Measurements from ENCODE around the gene MAP3K15.
A peak's percentile ranks its signal among the peaks of the same experiment; 100 is the strongest.

MAP3K15 gene

GRCh38 chrX:19349264-19349663, 166.0 kb downstream of the MAP3K15 start:
- DNase-seq (ENCODE audit: low spot score), result no peak
- Histone ChIP-seq H3K4me3 (no peak overlapping the region), H3K27ac (no peak overlapping the region)
- TF ChIP-seq, protein P1, sequence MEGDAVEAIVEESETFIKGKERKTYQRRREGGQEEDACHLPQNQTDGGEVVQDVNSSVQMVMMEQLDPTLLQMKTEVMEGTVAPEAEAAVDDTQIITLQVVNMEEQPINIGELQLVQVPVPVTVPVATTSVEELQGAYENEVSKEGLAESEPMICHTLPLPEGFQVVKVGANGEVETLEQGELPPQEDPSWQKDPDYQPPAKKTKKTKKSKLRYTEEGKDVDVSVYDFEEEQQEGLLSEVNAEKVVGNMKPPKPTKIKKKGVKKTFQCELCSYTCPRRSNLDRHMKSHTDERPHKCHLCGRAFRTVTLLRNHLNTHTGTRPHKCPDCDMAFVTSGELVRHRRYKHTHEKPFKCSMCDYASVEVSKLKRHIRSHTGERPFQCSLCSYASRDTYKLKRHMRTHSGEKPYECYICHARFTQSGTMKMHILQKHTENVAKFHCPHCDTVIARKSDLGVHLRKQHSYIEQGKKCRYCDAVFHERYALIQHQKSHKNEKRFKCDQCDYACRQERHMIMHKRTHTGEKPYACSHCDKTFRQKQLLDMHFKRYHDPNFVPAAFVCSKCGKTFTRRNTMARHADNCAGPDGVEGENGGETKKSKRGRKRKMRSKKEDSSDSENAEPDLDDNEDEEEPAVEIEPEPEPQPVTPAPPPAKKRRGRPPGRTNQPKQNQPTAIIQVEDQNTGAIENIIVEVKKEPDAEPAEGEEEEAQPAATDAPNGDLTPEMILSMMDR (IDR thresholded peaks at IDR 0.05), result no peak

DNA sequence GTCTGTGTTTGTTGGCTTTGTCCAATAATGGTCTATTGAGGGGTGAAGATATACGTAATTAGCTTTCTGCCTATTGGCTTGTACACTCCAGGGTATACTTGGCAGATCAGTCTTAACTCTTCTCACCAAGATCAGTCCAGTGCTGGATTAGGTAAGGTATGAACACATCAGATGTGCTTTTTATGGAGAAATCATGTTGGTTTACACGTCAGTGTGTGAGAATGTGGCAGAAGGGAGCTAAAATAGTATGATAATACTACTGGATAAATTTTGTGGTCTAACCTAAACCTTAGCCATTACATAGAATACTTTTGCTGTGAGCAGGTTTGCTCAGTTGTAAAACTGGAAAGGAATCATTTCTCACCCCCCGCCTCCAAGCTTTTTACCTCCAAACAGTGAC, 167.4 kb downstream of the MAP3K15 start:
- Histone ChIP-seq H3K27ac (no peak overlapping the region), H3K4me3 (no peak overlapping the region)
- DNase-seq (ENCODE audit: low spot score), result no peak
- TF ChIP-seq, protein P1 (IDR thresholded peaks at IDR 0.05), result no peak

DNA sequence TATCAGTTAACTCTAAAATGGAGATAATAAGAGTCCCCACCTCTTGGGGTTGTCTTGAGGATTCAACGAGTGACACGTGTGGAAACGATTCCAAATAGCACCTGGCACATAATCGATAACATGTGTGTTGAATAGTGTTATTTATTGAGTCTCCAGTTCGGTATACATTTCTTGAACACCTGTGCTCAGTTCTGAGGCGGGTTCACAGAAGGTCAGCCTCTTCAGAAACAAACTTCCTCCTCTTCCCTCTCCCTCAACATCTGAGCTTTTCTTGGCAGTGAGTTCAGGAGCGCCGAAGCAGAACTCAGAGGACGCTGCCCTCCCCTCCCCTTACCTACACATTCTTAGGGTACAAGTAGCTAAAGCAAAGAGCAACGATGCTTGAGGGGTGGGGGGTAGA, 170.6 kb downstream of the MAP3K15 start:
- Histone ChIP-seq H3K27ac (no peak overlapping the region), H3K4me3 (peak overlapping the region; percentile 76)
- no peak for DNase-seq (ENCODE audit: low spot score)
- TF ChIP-seq, protein P1 (IDR thresholded peaks at IDR 0.05), result no peak

- Histone ChIP-seq H3K4me3 (peak within 1 kb of the TSS; percentile 76), H3K27ac (peak within 1 kb of the TSS; percentile 69 to 83)
- DNase-seq (ENCODE audit: low spot score), result peak; percentile 92
- TF ChIP-seq, protein P1 (IDR thresholded peaks at IDR 0.05), result no peak
Measured at GRCh38 chrX:19343535-19344408, 171.5 kb downstream of the MAP3K15 start, which contains the start of gene PDHA1. TSS of gene PDHA1 (plus strand) at chrX:19343927. CDS start at chrX:19344038, 111 bp downstream.

- peak overlapping the region; percentile 76 for H3K4me3 ChIP-seq
- TF ChIP-seq, protein P1 (IDR thresholded peaks at IDR 0.05), result no peak
Measured at GRCh38 chrX:19343085-19343534, 172.2 kb downstream of the MAP3K15 start.

DNA sequence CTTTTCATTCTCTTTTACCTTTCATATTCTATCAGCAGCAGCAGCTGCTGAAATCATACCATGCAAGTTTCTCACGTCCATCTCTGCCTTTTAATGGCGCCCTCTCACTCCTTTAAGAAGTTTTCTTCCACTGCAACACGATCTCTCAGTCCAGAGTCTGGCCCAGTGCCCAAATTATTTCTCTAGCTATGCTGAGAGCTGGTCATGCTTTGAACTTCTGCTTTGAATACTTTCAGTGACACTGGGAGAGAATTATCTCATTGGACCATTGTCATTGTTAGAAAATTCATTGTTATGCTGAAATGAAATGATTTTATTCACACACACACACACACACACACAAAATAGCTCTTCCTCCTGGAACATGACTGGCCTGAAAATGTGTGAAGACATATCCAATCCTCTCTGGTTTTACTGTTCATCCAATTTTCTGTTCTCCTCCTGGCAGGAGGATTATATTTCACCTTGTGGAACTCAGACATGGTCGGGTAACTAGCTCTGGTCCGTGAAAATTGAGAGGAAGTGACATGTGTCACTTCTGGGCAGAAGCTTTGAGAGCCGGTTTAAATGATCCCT, 172.9 kb downstream of the MAP3K15 start:
- H3K27ac ChIP-seq, result no peak overlapping the region
- DNase-seq (ENCODE audit: low spot score), result no peak
- TF ChIP-seq, protein P1 (IDR thresholded peaks at IDR 0.05), result no peak
- H3K4me3 ChIP-seq, result no peak overlapping the region

More at GRCh38 chrX:19343085-19343534, 172.2 kb downstream of the MAP3K15 start:
- no peak for DNase-seq (ENCODE audit: low spot score)
- peak overlapping the region in 1 of 2 donors; percentile 83 for H3K27ac ChIP-seq

Measured in coronary artery (tissue), 2 donors.